GM21528 (cell line): Measurements from ENCODE around the gene TRAM2.

Source experiments
- ATAC-seq: cut with Tn5 transposase; IDR thresholded peaks from one replicate; pipeline ENCODE4 v1.9.1; 2021; ENCODE audit warnings: mild to moderate bottlenecking, moderate library complexity; ENCODE audit not compliant: unreplicated experiment, low FRiP score

TRAM2 gene

DNA sequence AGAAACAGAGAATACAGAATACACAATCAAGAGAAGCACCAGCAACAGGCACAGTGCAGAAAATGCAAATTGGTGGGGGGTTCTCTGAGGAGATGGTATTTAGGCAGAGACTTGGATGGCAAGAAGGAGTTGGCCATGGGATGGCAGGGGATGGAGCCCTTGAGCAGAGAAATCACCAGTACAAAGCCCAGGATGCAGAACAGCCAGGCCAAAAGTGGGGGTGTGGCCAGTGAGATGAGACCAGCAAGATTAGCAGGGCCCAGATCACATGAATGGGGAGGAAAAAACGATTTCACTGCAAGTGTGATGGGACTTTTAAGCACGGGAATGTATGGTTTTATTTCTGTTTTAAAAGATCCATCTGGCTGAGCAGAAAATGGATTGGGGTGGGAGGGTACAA, 63.4 kb downstream of the TRAM2 start:
- ATAC-seq = no peak

DNA sequence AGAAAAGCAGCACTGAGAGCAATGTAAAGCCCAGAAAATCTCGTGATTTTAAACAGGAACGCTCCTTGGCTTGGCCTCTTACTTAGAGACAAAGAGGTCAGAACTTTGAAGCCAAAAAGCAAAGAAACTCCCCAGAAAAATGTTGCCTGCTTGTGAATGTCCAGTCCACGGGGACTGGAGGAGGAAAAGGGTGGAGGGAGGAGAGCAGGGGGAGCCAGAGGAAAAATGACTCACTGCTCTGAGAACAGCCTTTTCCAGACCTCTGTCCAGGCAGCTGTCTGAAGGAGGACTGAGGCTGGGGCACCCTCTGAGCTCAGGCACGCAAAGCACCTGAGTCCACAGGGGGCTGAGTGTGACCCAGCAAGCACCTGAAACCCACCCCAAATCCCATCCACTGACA, 64.7 kb downstream of the TRAM2 start:
- no peak for ATAC-seq

DNA sequence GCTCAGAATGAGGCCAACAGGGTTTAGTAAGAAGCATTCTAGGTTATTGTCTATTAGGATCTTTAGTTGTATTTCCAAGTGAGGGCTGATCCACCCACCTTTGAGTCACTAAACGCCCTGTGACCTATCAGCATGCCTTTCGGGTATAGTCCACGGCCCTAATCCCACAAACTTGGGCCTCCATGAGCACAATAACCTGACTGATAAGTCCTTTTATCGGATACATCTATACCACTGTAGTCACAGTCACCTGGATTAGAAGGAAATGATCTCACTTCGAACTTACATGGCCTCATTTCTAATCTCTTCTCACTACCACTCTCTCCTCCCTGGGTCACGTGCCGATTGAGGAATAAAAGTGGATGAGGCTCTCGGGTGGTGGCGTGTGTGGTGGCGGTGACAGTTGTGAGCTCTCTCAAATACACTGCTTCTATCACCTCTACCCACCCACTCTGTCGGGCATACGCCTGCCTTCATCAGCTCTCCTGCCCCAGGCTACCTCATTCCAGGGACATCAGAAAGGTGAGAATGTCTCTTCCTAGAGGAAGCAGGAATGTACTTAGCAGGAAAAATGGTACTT, 65.2 kb downstream of the TRAM2 start:
- ATAC-seq = no peak

DNA sequence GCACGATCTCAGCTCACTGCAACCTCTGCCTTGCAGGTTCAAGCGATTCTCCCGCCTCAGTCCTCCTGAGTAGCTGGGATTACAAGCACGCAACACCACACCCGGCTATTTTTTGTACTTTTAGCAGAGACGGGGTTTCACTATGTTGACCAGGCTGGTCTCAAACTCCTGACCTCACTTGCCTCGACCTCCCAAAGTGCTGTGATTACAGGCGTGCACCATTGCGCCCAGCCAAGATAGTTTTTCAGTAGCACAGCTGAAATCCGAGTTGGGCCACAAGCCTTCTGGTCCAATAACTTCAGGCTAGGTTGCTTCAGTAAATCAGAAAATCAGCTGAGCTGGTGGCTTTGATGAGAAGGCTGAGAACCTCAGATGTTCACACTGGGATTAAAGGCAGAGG, 65.7 kb downstream of the TRAM2 start:
- no peak for ATAC-seq

DNA sequence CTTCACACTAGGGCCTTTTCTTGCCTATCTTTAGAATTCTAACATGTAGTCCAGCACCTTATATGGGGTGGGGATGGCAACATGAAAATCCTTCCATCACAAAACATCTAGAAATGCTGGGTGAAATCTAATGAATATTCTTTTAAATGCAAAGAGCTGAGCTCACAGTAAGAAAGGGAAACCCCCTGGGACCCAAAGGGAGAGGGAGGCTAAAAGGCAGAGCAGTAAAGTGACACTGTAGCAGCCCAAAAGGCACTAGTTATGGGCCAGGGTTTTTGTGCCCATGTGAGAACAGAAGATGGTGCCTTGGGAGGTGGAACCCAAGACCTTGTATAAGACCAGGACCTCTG, 66.7 kb downstream of the TRAM2 start:
- no peak for ATAC-seq

DNA sequence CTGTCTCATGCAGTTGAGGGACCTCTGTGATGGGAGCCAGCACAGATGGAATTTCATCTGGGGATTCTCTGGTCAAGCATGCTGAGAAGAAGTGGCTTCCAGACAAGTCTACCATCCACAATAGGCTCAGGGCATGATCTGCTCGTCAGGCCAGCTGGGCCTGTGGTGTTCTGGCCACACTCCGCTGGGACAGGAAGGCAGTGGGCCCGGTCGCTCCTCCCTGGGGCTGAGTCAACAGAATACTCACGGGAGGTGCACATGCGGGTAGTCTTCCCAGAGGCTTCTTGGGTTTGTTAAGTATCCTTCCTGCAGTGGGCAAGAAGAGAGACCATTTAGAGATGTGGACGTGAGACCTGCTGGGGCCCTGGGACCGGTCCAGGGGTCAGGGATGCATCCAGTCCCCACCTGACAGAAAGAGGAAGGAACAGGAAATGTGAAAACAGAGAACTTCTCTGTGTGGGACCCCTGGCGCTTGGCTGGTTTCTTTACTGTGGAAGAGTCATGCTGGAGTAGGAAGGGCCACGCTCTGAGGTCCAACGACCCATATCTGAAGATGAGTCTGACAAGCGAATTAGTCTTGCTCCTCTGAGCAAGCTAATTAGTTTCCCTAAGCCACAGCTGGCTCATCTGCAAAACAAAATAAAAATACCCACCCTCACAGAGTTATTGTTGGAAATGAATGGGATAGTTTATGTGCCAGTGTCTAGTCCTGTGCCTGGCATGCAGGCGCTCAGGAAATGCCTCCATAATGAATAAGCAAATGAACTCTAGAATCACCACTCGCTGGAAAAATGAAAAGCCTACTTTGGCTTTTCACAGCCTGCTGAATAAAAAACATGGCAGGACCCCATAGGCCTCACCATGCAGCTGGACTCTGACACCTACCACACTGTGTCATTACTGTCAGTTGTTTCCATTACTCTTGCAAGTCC, 67.3 kb downstream of the TRAM2 start:
- ATAC-seq = no peak

- ATAC-seq = no peak
Measured at GRCh38 chr6:52508261-52508739, 68.6 kb downstream of the TRAM2 start.

DNA sequence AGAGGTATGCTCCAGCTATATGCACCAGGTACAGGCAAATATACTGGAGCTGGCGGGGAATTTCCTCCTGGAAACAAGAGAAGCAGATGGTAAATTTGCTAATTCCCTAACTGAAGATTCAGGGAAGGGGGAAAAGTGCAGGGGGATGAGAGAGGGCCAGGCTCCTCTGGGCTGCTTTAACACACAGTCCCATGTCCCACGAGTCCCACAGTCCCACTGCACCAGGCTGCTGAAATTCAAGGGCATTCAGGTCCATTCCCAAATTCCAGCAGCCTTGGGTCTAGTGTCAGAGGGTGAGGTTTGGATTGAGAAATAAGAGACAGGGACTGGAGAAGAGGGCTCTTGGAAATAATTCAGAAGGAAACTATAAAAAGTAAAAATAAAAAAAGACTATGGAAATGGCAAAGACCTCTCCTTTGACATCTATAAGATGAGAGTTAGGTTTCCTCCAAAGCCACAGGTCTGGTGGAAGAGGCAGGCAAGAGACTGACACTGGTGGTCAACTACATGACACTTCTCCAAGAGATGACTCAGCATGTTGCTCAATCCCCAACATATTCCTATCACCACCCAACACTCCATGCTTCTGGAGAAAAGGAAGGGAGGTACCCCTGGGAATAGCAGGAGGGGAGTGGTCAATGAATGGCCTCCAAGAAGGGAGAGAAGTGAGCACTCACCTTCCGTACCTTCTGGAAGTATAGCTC, 69.2 kb downstream of the TRAM2 start:
- no peak for ATAC-seq

- no peak for ATAC-seq
Measured at GRCh38 chr6:52506476-52506875, 70.4 kb downstream of the TRAM2 start.

DNA sequence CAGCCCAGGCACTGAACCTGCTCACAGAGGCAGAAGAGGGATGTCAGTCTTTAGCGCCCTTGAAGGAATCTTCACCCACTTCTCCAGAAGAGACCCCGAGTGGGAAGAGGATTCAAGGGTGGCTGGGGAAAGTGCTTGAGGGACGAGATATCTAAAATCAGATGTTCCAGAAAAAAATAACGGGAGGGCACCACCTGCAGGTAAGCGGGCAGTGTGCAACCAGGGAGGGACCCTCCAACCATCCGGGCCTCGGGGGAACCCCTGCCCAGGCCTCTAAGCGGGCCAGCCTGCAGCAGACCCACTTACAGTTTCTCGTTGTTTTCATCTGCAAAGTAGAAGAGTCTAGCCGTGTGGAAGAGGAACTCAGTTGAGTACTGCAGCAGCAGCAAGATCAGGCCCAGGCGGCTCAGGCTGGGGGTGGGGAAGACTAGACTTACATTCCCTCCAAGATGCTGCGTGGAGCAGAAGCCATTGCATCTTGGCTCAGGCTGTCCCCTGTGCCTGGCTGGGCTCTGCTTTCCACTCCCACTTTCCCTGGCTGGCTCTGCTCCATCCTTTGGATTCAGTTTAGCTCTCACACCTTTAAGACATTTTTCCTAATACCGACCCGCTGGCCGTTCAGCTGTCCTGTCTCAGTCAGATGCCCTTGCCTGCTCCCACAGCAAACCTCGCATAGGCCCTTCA, 71.0 kb downstream of the TRAM2 start:
- no peak for ATAC-seq

- ATAC-seq = no peak
Measured at GRCh38 chr6:52504782-52505136, 72.1 kb downstream of the TRAM2 start.

GRCh38 chr6:52503851-52504781, 72.7 kb downstream of the TRAM2 start:
- no peak for ATAC-seq

DNA sequence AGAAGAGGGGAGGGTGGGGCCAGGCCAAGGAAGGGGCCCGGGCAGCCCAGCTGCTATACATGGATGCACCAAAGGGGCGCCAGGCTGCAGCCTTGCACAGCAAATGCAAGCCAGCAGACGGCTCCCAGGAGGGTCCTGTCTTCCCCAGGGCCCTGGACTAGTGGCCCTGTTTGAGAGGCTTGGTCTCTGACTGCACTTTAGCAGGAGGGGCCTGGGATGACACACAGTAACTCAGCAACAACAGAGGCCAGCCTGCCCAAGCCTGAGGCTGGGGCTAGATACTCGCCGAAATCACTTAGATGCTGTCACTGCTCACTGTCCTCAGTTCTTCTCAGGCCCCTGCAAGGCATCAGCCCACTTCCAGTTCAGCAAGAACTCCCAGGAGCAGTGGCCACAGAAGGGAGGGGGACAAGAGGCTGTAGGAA, 73.5 kb downstream of the TRAM2 start:
- ATAC-seq = no peak

GRCh38 chr6:52502306-52503029, 74.4 kb downstream of the TRAM2 start:
- ATAC-seq = no peak

DNA sequence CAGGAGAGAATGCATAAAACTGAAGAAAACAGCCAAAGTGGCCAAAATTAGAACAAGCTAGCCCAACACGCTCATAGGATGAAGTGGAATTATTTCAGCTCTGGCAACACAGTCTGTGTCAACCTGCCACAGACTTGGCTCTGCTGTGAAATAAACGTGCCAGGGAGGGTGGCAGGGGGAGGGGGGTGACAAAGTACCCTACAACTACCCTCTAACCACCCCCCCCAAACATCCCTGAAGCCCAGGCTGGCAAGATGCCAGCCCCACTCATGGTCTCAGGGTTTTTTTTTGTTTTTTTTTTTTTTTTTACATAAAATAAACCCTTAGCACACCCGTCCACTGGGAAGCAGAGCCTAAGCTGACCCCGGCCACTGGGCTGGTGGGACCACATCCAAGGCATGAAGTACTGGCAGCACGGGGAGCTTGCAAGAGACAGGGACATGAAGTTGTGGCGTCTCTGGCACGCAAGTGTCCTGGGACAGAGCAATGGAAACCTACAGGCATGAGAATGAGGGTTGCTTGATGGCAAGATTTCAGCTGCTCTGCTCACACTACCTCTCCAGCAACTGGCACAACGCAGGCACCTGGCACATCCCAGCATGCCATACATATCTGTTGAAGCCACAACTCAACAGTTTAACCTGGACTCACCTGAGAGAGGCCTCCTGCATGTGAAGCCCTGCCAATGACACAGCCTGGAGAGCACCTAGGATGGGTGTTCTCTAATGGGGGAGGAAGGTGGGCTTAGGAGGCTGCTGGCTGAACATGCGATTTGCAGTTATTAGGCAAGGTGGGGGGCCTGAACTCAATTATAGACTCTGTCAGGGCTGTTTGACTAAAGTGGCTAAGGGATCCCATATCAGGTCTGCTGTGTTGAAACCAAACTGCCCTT, 76.4 kb downstream of the TRAM2 start:
- no peak for ATAC-seq

- no peak for ATAC-seq
Measured at GRCh38 chr6:52499681-52500236, 77.1 kb downstream of the TRAM2 start.

GRCh38 chr6:52499026-52499425, 77.8 kb downstream of the TRAM2 start:
- no peak for ATAC-seq

DNA sequence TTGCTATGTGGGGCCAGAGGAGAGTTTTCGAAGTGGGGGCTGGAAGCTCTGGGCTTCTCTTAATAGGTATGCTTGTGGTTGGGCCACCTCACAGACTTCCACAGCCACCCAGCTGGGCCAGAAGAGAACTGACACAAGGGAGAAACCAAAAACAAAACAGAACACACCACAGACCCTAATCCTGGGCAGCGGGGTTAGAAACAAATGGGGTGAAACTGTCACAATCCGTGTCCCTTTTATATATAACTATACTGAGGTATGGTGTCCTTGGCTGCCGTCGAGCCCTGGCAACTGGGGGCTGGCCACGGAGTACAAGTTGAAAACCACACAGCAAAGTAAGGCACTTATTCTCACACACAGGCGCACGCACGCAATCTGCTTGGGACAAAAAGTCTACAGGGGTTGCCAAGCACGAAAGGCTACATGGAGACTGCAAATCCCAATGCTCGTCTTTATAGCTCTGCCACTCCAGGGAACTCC, 78.3 kb downstream of the TRAM2 start:
- ATAC-seq = peak; percentile 53
